Measurements from ENCODE around the gene DCAF6. TPM values are rescaled to one million over a fixed set of nuclear protein-coding genes. Genes with fewer than 3 reads are reported as not detected.

The DCAF6 gene
- total and polyA plus RNA-seq, 7 experiments from 2014 or later, result 8.4 to 32.7 (median 27.9) TPM

DNA sequence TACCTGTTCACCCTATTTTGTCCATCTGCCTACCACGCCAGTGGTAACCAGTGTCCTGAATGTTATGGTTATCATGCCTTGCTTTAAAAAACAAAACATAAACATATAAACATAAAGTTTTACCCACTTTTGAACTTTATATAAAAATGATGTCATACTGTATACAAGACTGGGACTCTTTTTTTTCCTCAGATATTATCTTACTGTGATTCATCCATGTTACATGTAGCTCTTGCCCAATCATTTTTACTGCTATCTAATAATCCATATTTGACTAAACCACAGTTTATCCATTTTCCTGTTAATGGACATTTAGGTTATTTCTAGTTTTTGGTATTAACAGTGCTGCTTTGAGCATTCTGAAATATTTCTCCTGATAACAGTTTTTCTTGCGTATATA is 121.4 kb downstream of the DCAF6 start:
- Mint-ChIP-seq H3K4me3 (no peak overlapping the region), H3K27ac (no peak overlapping the region), H3K36me3 (peaks cover 0 to 20% (median 5%) of the 10 kb centered on the region in 5 donors), H3K4me1 (peaks cover 0 to 5% (median 0%) of the 10 kb centered on the region in 7 donors), H3K27me3 (no peaks in the 10 kb centered on the region), H3K9me3 (peaks cover 0 to 4% (median 0%) of the 10 kb centered on the region in 11 donors)
- ChIA-PET CTCF (no interaction called here), POLR2A (no interaction called here)
- no peak for DNase-seq
- intact Hi-C loops (cut with micrococcal nuclease), result no loop called here
- peaks cover 0 to 4% (median 0%) of the 10 kb centered on the region in 3 experiments for H3K36me3 ChIP-seq (ENCODE audit: control insufficient read depth in 2 of 3, insufficient read depth in 3 of 3, low read length in 3 of 3)
- H3K4me1 ChIP-seq (ENCODE audit: control insufficient read depth in 2 of 2, insufficient read depth in 2 of 2, low read length in 2 of 2), result no peaks in the 10 kb centered on the region
- H3K27ac ChIP-seq (ENCODE audit: low read depth, low read length), result no peak overlapping the region
- no peaks in the 10 kb centered on the region for H3K27me3 ChIP-seq (ENCODE audit: control insufficient read depth in 2 of 2, insufficient read depth in 2 of 2, low read length in 2 of 2)
- no peak overlapping the region for H3K4me3 ChIP-seq (ENCODE audit: low read length)
- no peaks in the 10 kb centered on the region for H3K9me3 ChIP-seq (ENCODE audit: control insufficient read depth in 2 of 3, low read length in 3 of 3)
- ATAC-seq, result no peak

DNA sequence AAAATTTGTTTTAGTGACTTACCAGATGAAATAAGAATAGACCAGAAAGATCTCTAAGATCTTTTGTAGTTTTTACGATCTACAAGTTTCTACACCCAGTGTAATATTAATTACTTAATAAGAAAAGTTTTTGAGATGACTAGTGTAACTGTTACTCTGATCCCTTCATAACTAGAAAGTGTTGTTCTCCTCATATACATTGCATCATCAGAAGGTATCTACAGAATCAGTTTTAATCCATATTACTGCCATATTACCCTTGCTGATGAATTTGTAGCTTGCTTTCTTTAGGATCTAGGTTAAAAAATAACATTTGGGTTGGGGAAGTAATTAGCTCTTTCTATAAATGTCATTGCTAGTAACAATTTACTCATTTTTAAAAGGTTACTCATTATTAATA is 127.7 kb downstream of the DCAF6 start:
- H3K4me1 Mint-ChIP-seq, result no peaks in the 10 kb centered on the region
- H3K36me3 ChIP-seq (ENCODE audit: control insufficient read depth in 2 of 3, insufficient read depth in 3 of 3, low read length in 3 of 3), result peaks cover 8 to 21% (median 10%) of the 10 kb centered on the region in 3 experiments
- ChIA-PET CTCF (no interaction called here), POLR2A (no interaction called here)
- no peaks in the 10 kb centered on the region for H3K27me3 Mint-ChIP-seq
- H3K4me1 ChIP-seq (ENCODE audit: control insufficient read depth in 2 of 2, insufficient read depth in 2 of 2, low read length in 2 of 2), result no peaks in the 10 kb centered on the region
- intact Hi-C loops (cut with micrococcal nuclease), result no loop called here
- no peak for DNase-seq
- no peak overlapping the region for H3K27ac ChIP-seq (ENCODE audit: low read depth, low read length)
- H3K4me3 ChIP-seq (ENCODE audit: low read length), result no peak overlapping the region
- no peaks in the 10 kb centered on the region for H3K9me3 Mint-ChIP-seq
- no peak overlapping the region for H3K4me3 Mint-ChIP-seq
- H3K36me3 Mint-ChIP-seq, result peaks cover 6 to 37% (median 19%) of the 10 kb centered on the region in 5 donors
- no peak for ATAC-seq
- H3K27ac Mint-ChIP-seq, result no peak overlapping the region
- H3K27me3 ChIP-seq (ENCODE audit: control insufficient read depth in 2 of 2, insufficient read depth in 2 of 2, low read length in 2 of 2), result no peaks in the 10 kb centered on the region
- no peaks in the 10 kb centered on the region for H3K9me3 ChIP-seq (ENCODE audit: control insufficient read depth in 2 of 3, low read length in 3 of 3)

DNA sequence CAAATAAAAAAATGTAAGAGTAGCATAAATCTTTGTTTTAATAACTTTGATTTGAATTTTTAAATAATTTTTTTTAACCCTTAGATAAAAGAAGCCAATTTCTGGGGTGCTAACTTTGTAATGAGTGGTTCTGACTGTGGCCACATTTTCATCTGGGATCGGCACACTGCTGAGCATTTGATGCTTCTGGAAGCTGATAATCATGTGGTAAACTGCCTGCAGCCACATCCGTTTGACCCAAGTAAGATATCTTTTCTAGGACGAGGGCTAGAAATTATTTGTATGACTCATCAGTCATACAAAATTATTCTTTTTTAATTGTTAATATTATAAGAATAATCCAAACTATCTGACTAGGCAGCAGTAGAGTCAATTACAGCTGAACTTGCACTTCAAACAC is 129.0 kb downstream of the DCAF6 start:
- DNase-seq (no peak), ATAC-seq (no peak)
- Histone ChIP-seq H3K36me3 (ENCODE audit: control insufficient read depth in 2 of 3, insufficient read depth in 3 of 3, low read length in 3 of 3) (peaks cover 10 to 29% (median 12%) of the 10 kb centered on the region in 3 experiments), H3K27ac (ENCODE audit: low read depth, low read length) (no peak overlapping the region), H3K4me3 (ENCODE audit: low read length) (no peak overlapping the region), H3K9me3 (ENCODE audit: control insufficient read depth in 2 of 3, low read length in 3 of 3) (no peaks in the 10 kb centered on the region), H3K27me3 (ENCODE audit: control insufficient read depth in 2 of 2, insufficient read depth in 2 of 2, low read length in 2 of 2) (no peaks in the 10 kb centered on the region), H3K4me1 (ENCODE audit: control insufficient read depth in 2 of 2, insufficient read depth in 2 of 2, low read length in 2 of 2) (no peaks in the 10 kb centered on the region)
- Mint-ChIP-seq H3K4me1 (no peaks in the 10 kb centered on the region), H3K4me3 (no peak overlapping the region), H3K9me3 (no peaks in the 10 kb centered on the region), H3K27ac (no peak overlapping the region), H3K36me3 (peaks cover 9 to 32% (median 17%) of the 10 kb centered on the region in 5 donors), H3K27me3 (no peaks in the 10 kb centered on the region)
- CTCF ChIA-PET, result no interaction called here
- POLR2A ChIA-PET, result no interaction called here
- intact Hi-C loops (cut with micrococcal nuclease), result no loop called here

DNA sequence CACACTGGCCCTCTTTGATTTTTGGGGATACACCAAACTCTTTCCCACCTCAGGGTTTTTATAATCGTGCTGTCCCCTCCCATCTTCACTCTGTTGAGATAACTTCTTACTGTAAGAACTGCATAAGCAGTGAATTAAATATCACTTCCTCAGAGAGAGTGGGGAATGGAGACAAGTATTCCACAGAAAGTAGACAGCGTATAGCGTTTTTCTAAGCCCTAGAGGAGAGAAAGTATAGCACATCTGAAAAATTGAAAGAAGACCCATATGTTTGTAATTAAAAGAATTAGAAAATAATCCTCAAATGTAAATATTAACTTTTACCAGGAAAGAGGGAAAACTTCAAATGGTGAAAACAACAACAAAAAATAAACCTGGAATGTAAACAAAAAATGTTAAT is 132.9 kb downstream of the DCAF6 start:
- H3K4me1 Mint-ChIP-seq, result no peaks in the 10 kb centered on the region
- Histone ChIP-seq H3K4me1 (ENCODE audit: control insufficient read depth in 2 of 2, insufficient read depth in 2 of 2, low read length in 2 of 2) (no peaks in the 10 kb centered on the region), H3K36me3 (ENCODE audit: control insufficient read depth in 2 of 3, insufficient read depth in 3 of 3, low read length in 3 of 3) (peaks cover 10 to 44% (median 12%) of the 10 kb centered on the region in 3 experiments), H3K4me3 (ENCODE audit: low read length) (no peak overlapping the region), H3K27me3 (ENCODE audit: control insufficient read depth in 2 of 2, insufficient read depth in 2 of 2, low read length in 2 of 2) (no peaks in the 10 kb centered on the region), H3K27ac (ENCODE audit: low read depth, low read length) (no peak overlapping the region), H3K9me3 (ENCODE audit: control insufficient read depth in 2 of 3, low read length in 3 of 3) (no peaks in the 10 kb centered on the region)
- intact Hi-C loops (cut with micrococcal nuclease), result no loop called here
- no peak overlapping the region for H3K4me3 Mint-ChIP-seq
- DNase-seq (no peak), ATAC-seq (no peak)
- H3K27ac Mint-ChIP-seq, result no peak overlapping the region
- no peaks in the 10 kb centered on the region for H3K27me3 Mint-ChIP-seq
- no peaks in the 10 kb centered on the region for H3K9me3 Mint-ChIP-seq
- CTCF ChIA-PET, result interaction anchor here (0.6 kb wide), 1 partner anchor 15 kb away, joined by 5 read pairs; no protein-coding TSS in a partner anchor
- peaks cover 20 to 47% (median 29%) of the 10 kb centered on the region in 5 donors for H3K36me3 Mint-ChIP-seq
- POLR2A ChIA-PET, result no interaction called here

DNA sequence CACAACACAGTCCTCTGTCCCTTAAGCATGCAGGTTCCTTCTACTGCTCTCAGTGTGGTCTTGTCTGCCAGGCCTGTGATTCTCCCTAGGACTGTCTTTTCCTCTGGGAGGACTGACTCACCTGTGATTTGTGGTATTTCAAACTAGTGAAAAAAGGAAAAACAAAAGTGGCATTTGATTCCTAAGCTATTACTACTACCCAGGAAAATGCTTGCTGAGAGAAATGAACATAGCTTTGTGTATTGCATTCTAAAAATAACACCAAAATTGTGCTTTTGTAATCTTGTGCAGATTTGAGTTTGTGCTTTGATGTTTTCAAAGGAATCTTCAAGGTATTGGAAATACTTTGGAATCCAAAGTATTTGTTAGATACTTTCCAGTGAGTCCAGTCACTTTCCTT is 143.3 kb downstream of the DCAF6 start:
- Mint-ChIP-seq H3K9me3 (peaks cover 0 to 1% (median 0%) of the 10 kb centered on the region in 11 donors), H3K4me1 (peaks cover 0 to 11% (median 0%) of the 10 kb centered on the region in 7 donors), H3K27ac (peak overlapping the region in 2 of 9 donors; percentile 38 to 41), H3K27me3 (no peaks in the 10 kb centered on the region), H3K36me3 (peaks cover 2 to 21% (median 6%) of the 10 kb centered on the region in 5 donors), H3K4me3 (no peak overlapping the region)
- ATAC-seq (no peak), DNase-seq (no peak)
- H3K36me3 ChIP-seq (ENCODE audit: control insufficient read depth in 2 of 3, insufficient read depth in 3 of 3, low read length in 3 of 3), result peaks cover 0 to 18% (median 0%) of the 10 kb centered on the region in 3 experiments
- H3K27me3 ChIP-seq (ENCODE audit: control insufficient read depth in 2 of 2, insufficient read depth in 2 of 2, low read length in 2 of 2), result no peaks in the 10 kb centered on the region
- no peak overlapping the region for H3K27ac ChIP-seq (ENCODE audit: low read depth, low read length)
- H3K9me3 ChIP-seq (ENCODE audit: control insufficient read depth in 2 of 3, low read length in 3 of 3), result no peaks in the 10 kb centered on the region
- intact Hi-C loops (cut with micrococcal nuclease), result loop anchor here (5.0 to 10.0 kb wide), 5 partner anchors 142 to 475 kb away; partner anchors contain the start of genes DCAF6 (in 1 of the 2), MPC2 (in 1 of the 2) and MPZL1 (in 1 of the 2)
- CTCF ChIA-PET, result no interaction called here
- no peak overlapping the region for H3K4me3 ChIP-seq (ENCODE audit: low read length)
- H3K4me1 ChIP-seq (ENCODE audit: control insufficient read depth in 2 of 2, insufficient read depth in 2 of 2, low read length in 2 of 2), result no peaks in the 10 kb centered on the region
- POLR2A ChIA-PET, result no interaction called here

DNA sequence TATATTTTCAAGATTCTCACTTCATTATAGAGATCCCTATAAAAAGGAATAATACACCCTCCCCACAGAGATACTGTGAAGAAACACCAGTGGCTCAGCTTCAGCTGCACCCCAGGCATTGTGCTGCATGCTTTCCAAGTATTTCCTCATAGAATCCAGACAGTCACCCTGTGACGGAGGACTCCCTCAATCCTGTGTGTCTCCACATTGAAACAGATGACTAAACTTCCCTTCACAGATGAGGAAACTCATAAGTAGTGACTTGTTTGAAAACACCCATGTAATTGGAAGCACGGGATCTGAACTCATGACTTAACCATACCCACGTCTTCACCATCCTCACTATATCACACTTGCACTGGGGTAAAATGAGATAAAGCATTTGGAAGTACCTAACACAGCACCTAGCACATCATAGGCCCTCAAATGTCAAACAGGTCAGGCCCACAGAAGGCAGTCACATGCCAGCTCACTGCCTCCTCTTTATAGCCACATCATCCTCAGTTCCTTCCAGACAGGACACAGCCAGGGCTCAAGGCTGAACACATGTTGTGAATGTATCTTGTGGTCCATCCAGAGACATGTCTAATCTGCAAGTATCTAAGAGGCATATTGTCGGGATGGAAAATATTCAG is 145.0 kb downstream of the DCAF6 start:
- intact Hi-C loops (cut with micrococcal nuclease), result loop anchor here (1.0 to 10.0 kb wide), 7 partner anchors 144 to 477 kb away; partner anchors contain the start of genes DCAF6 (in 2 of the 2), MPC2 (in 1 of the 2) and MPZL1 (in 1 of the 2)
- ChIA-PET POLR2A (no interaction called here), CTCF (interaction anchor here (0.6 to 1.4 kb wide), 3 partner anchors 9 to 362 kb away, joined by 3 to 6 read pairs (median 3); no protein-coding TSS in a partner anchor)
- Histone ChIP-seq H3K36me3 (ENCODE audit: control insufficient read depth in 2 of 3, insufficient read depth in 3 of 3, low read length in 3 of 3) (peaks cover 0 to 10% (median 0%) of the 10 kb centered on the region in 3 experiments), H3K27ac (ENCODE audit: low read depth, low read length) (no peak overlapping the region), H3K27me3 (ENCODE audit: control insufficient read depth in 2 of 2, insufficient read depth in 2 of 2, low read length in 2 of 2) (no peaks in the 10 kb centered on the region), H3K9me3 (ENCODE audit: control insufficient read depth in 2 of 3, low read length in 3 of 3) (no peaks in the 10 kb centered on the region), H3K4me1 (ENCODE audit: control insufficient read depth in 2 of 2, insufficient read depth in 2 of 2, low read length in 2 of 2) (no peaks in the 10 kb centered on the region), H3K4me3 (ENCODE audit: low read length) (no peak overlapping the region)
- no peak overlapping the region for H3K4me3 Mint-ChIP-seq
- H3K27ac Mint-ChIP-seq, result peak overlapping the region in 4 of 9 donors; percentile 36 to 56 (median 46)
- DNase-seq, result no peak
- no peaks in the 10 kb centered on the region for H3K27me3 Mint-ChIP-seq
- ATAC-seq, result peak; percentile 60
- peaks cover 0 to 12% (median 0%) of the 10 kb centered on the region in 7 donors for H3K4me1 Mint-ChIP-seq
- H3K9me3 Mint-ChIP-seq, result peaks cover 0 to 1% (median 0%) of the 10 kb centered on the region in 11 donors
- peaks cover 0 to 13% (median 4%) of the 10 kb centered on the region in 5 donors for H3K36me3 Mint-ChIP-seq
